Muscle layer of colon (tissue), 2 donors: ENCODE measurements around the gene ZNF653.
A peak's percentile ranks its signal among the peaks of the same experiment; 100 is the strongest.

Source experiments
- H3K27ac ChIP-seq: one replicate; pipeline ENCODE4 v1.7.0; 2013; ENCODE audit warnings: low read depth, mild to moderate bottlenecking, low read length, moderate library complexity
- H3K27me3 ChIP-seq, 2 donors: one replicate each; pipeline ENCODE4 v1.7.0; 2013; ENCODE audit warnings: low read length in 2 of 2, mild to moderate bottlenecking in 2 of 2; ENCODE audit not compliant: insufficient read depth in 2 of 2, control insufficient read depth in 1 of 2
- H3K36me3 ChIP-seq: one replicate; pipeline ENCODE4 v1.7.0; 2013; ENCODE audit warnings: mild to moderate bottlenecking, low read length; ENCODE audit not compliant: insufficient read depth
- H3K4me1 ChIP-seq: one replicate; pipeline ENCODE4 v1.7.0; 2013; ENCODE audit warnings: mild to moderate bottlenecking, low read length; ENCODE audit not compliant: insufficient read depth
- H3K4me3 ChIP-seq, 2 donors: one replicate each; pipeline ENCODE4 v1.7.0; 2013; ENCODE audit warnings: low read length in 2 of 2, low read depth in 1 of 2, mild to moderate bottlenecking in 1 of 2, moderate library complexity in 1 of 2
- H3K9ac ChIP-seq: one replicate; pipeline ENCODE4 v1.7.0; 2013; ENCODE audit warnings: low read length
- H3K9me3 ChIP-seq: one replicate; pipeline ENCODE4 v1.7.0; 2013; ENCODE audit warnings: mild to moderate bottlenecking, low read length
- donor health status: abdominal sarcoma.
- donor health status: Adenocarcinoma of cecum.

The ZNF653 gene

GRCh38 chr19:11507370-11508078 lies 1.9 kb upstream of the ZNF653 start:
- H3K36me3 ChIP-seq: peaks cover 8% of the 10 kb centered on the region
- no peak overlapping the region for H3K9ac ChIP-seq

GRCh38 chr19:11506967-11507366 lies 1.3 kb upstream of the ZNF653 start:
- H3K27me3 ChIP-seq: no peaks in the 10 kb centered on the region
- H3K36me3 ChIP-seq: peaks cover 8% of the 10 kb centered on the region
- no peaks in the 10 kb centered on the region for H3K9me3 ChIP-seq
- H3K4me3 ChIP-seq: no peak overlapping the region
- no peak overlapping the region for H3K9ac ChIP-seq
- peaks cover 7% of the 10 kb centered on the region for H3K4me1 ChIP-seq
- no peak overlapping the region for H3K27ac ChIP-seq

More at GRCh38 chr19:11507370-11508078, 1.9 kb upstream of the ZNF653 start:
- Histone ChIP-seq H3K4me3 (no peak overlapping the region), H3K4me1 (peaks cover 7% of the 10 kb centered on the region), H3K27me3 (no peaks in the 10 kb centered on the region), H3K27ac (no peak overlapping the region), H3K9me3 (no peaks in the 10 kb centered on the region)

GRCh38 chr19:11506101-11506555 lies 489 bp upstream of the ZNF653 start:
- H3K9me3 ChIP-seq: no peaks in the 10 kb centered on the region

GRCh38 chr19:11505032-11505503 lies 571 bp downstream of the ZNF653 start:
- no peaks in the 10 kb centered on the region for H3K36me3 ChIP-seq
- H3K4me3 ChIP-seq: peak overlapping the region; percentile 75 to 78
- H3K9me3 ChIP-seq: no peaks in the 10 kb centered on the region
- peak overlapping the region; percentile 53 for H3K9ac ChIP-seq
- peak overlapping the region; percentile 85 for H3K27ac ChIP-seq
- peaks cover 7% of the 10 kb centered on the region for H3K4me1 ChIP-seq
- H3K27me3 ChIP-seq: no peaks in the 10 kb centered on the region

More at GRCh38 chr19:11506101-11506555, 489 bp upstream of the ZNF653 start:
- peaks cover 7% of the 10 kb centered on the region for H3K4me1 ChIP-seq
- H3K4me3 ChIP-seq: peak overlapping the region; percentile 75 to 78
- H3K9ac ChIP-seq: peak overlapping the region; percentile 53
- no peaks in the 10 kb centered on the region for H3K27me3 ChIP-seq
- H3K27ac ChIP-seq: peak overlapping the region; percentile 85
- H3K36me3 ChIP-seq: peaks cover 3% of the 10 kb centered on the region

- Histone ChIP-seq H3K9ac (peak overlapping the region; percentile 44), H3K27ac (peak overlapping the region; percentile 85), H3K4me3 (peak overlapping the region; percentile 75 to 78), H3K36me3 (no peaks in the 10 kb centered on the region), H3K4me1 (peaks cover 7% of the 10 kb centered on the region), H3K9me3 (no peaks in the 10 kb centered on the region), H3K27me3 (no peaks in the 10 kb centered on the region)
Measured at GRCh38 chr19:11504502-11505031, 1.1 kb downstream of the ZNF653 start.

GRCh38 chr19:11499890-11500420 lies 5.7 kb downstream of the ZNF653 start:
- no peak overlapping the region for H3K4me3 ChIP-seq
- H3K36me3 ChIP-seq: peaks cover 11% of the 10 kb centered on the region
- no peaks in the 10 kb centered on the region for H3K9me3 ChIP-seq
- peaks cover 7% of the 10 kb centered on the region for H3K4me1 ChIP-seq
- no peak overlapping the region for H3K9ac ChIP-seq
- H3K27ac ChIP-seq: no peak overlapping the region
- no peaks in the 10 kb centered on the region for H3K27me3 ChIP-seq

GRCh38 chr19:11499220-11499726 lies 6.4 kb downstream of the ZNF653 start:
- Histone ChIP-seq H3K9ac (no peak overlapping the region), H3K27me3 (no peaks in the 10 kb centered on the region), H3K4me1 (peaks cover under 1% of the 10 kb centered on the region), H3K36me3 (peaks cover 11% of the 10 kb centered on the region), H3K27ac (no peak overlapping the region), H3K4me3 (no peak overlapping the region), H3K9me3 (no peaks in the 10 kb centered on the region)

GRCh38 chr19:11496391-11497163 lies 9.1 kb downstream of the ZNF653 start:
- H3K36me3 ChIP-seq: peaks cover 11% of the 10 kb centered on the region

GRCh38 chr19:11495885-11496284 lies 9.8 kb downstream of the ZNF653 start:
- peaks cover 11% of the 10 kb centered on the region for H3K36me3 ChIP-seq
- no peak overlapping the region for H3K4me3 ChIP-seq
- H3K9ac ChIP-seq: no peak overlapping the region
- no peaks in the 10 kb centered on the region for H3K27me3 ChIP-seq
- H3K27ac ChIP-seq: no peak overlapping the region
- no peaks in the 10 kb centered on the region for H3K9me3 ChIP-seq
- H3K4me1 ChIP-seq: no peaks in the 10 kb centered on the region

More at GRCh38 chr19:11496391-11497163, 9.1 kb downstream of the ZNF653 start:
- H3K9me3 ChIP-seq: no peaks in the 10 kb centered on the region
- H3K27ac ChIP-seq: no peak overlapping the region
- no peaks in the 10 kb centered on the region for H3K27me3 ChIP-seq
- H3K4me1 ChIP-seq: no peaks in the 10 kb centered on the region
- H3K4me3 ChIP-seq: no peak overlapping the region
- H3K9ac ChIP-seq: no peak overlapping the region

- Histone ChIP-seq H3K36me3 (peaks cover 11% of the 10 kb centered on the region), H3K27me3 (no peaks in the 10 kb centered on the region), H3K27ac (no peak overlapping the region), H3K4me3 (no peak overlapping the region), H3K9me3 (no peaks in the 10 kb centered on the region), H3K9ac (no peak overlapping the region), H3K4me1 (no peaks in the 10 kb centered on the region)
Measured at GRCh38 chr19:11495481-11495880, 10.2 kb downstream of the ZNF653 start.
